CD4-positive, alpha-beta memory T cell (primary cell): ENCODE results near the gene C1orf174. TPM values are rescaled to one million over a fixed set of nuclear protein-coding genes. Genes with fewer than 3 reads are reported as not detected.

ENCODE experiments used
- CTCF ChIA-PET: fragments of 350-600 bp; sonication (Branson Sonifier 250); formaldehyde crosslinking; loops from one replicate; lab custom pipeline; 2021; ENCODE audit warnings: inconsistent platforms; ENCODE audit not compliant: partially characterized antibody; lab: Charles Lee
- POLR2A ChIA-PET: fragments of 350-600 bp; sonication (Branson Sonifier 250); formaldehyde crosslinking; loops from one replicate; lab custom pipeline; 2021; ENCODE audit not compliant: partially characterized antibody; lab: Charles Lee
- DNase-seq, 5 donors: peaks; one replicate each; pipeline versions ENCODE4 v3.0.0 to v3.0.0-alpha.2; 2020 to 2022; ENCODE audit warnings: mixed read lengths in 1 of 5
- H3K27ac ChIP-seq: one replicate; pipeline ENCODE4 v1.7.0; 2013; ENCODE audit warnings: low read depth, low read length
- H3K27me3 ChIP-seq: 2 replicates; pipeline ENCODE4 v1.7.0; 2013; ENCODE audit warnings: mild to moderate bottlenecking, low read length, moderate library complexity; ENCODE audit not compliant: insufficient read depth
- H3K36me3 ChIP-seq: 2 replicates; pipeline ENCODE4 v1.7.0; 2013; ENCODE audit warnings: mild to moderate bottlenecking, low read length, moderate library complexity; ENCODE audit not compliant: insufficient read depth
- H3K4me1 ChIP-seq: 2 replicates; pipeline ENCODE4 v1.7.0; 2013; ENCODE audit warnings: mild to moderate bottlenecking, low read length, moderate library complexity; ENCODE audit not compliant: insufficient read depth
- H3K4me3 ChIP-seq, 2 donors: one replicate each; pipeline ENCODE4 v1.7.0; 2013; ENCODE audit warnings: low read length in 2 of 2, mild to moderate bottlenecking in 1 of 2
- H3K9me3 ChIP-seq, 2 donors: one replicate each; pipeline ENCODE4 v1.7.0; 2013; ENCODE audit warnings: low read length in 2 of 2, control low read depth in 1 of 2; ENCODE audit not compliant: control insufficient read depth in 1 of 2
- H3K27ac Mint-ChIP-seq, 7 donors: one replicate each; pipeline ENCODE4 v1.8.0; 2020 to 2021; ENCODE audit warnings: mixed read lengths in 7 of 7, mild to moderate bottlenecking in 6 of 7, inconsistent platforms in 3 of 7, moderate library complexity in 3 of 7
- H3K27me3 Mint-ChIP-seq, 2 donors: one replicate each; pipeline ENCODE4 v1.8.0; 2020 to 2021; ENCODE audit warnings: mixed read lengths in 2 of 2
- H3K36me3 Mint-ChIP-seq, 2 donors: one replicate each; pipeline ENCODE4 v1.8.0; 2020 to 2021; ENCODE audit warnings: mixed read lengths in 2 of 2, inconsistent platforms in 1 of 2, mild to moderate bottlenecking in 1 of 2
- H3K4me1 Mint-ChIP-seq, 4 donors: one replicate each; pipeline ENCODE4 v1.8.0; 2020 to 2021; ENCODE audit warnings: mixed read lengths in 4 of 4, mild to moderate bottlenecking in 1 of 4
- H3K4me3 Mint-ChIP-seq, 8 donors: one replicate each; pipeline ENCODE4 v1.8.0; 2020 to 2021; ENCODE audit warnings: mixed read lengths in 8 of 8, mild to moderate bottlenecking in 7 of 8, moderate library complexity in 6 of 8, inconsistent platforms in 3 of 8
- H3K9me3 Mint-ChIP-seq, 8 donors: one replicate each; pipeline ENCODE4 v1.8.0; 2020 to 2021; ENCODE audit warnings: mixed read lengths in 8 of 8, mild to moderate bottlenecking in 5 of 8, inconsistent platforms in 3 of 8, moderate library complexity in 1 of 8
- intact Hi-C: fragments of 100-400 bp; cut with micrococcal nuclease; formaldehyde crosslinking; loops from one replicate; pipeline ENCODE4 v1.15.1; 2023
- polyA plus RNA-seq, 2 donors: library from polyadenylated mRNA; unstranded; fragments of 300-500 nt; fragmentation: Illumina TruSeq; gene quantifications; one replicate each; pipeline ENCODE4 v1.2.3, GENCODE V29; 2021
- total RNA-seq, 2 experiments: library from RNA; stranded (reverse); gene quantifications; one replicate each; pipeline ENCODE4 v1.2.3, GENCODE V29; 2021

C1orf174 gene
- total and polyA plus RNA-seq, 4 experiments from 2014 or later, result 21.8 to 36.0 (median 34.3) TPM

- Histone ChIP-seq H3K27me3 (no peaks in the 10 kb centered on the region), H3K36me3 (no peaks in the 10 kb centered on the region), H3K27ac (no peak overlapping the region), H3K4me3 (no peak overlapping the region), H3K4me1 (no peaks in the 10 kb centered on the region), H3K9me3 (no peaks in the 10 kb centered on the region)
- no peaks in the 10 kb centered on the region for H3K9me3 Mint-ChIP-seq
- POLR2A ChIA-PET, result no interaction called here
- peaks cover 5 to 17% (median 9%) of the 10 kb centered on the region in 4 donors for H3K4me1 Mint-ChIP-seq
- no peaks in the 10 kb centered on the region for H3K36me3 Mint-ChIP-seq
- intact Hi-C loops, result no loop called here
- CTCF ChIA-PET, result no interaction called here
- peaks cover 5 to 9% of the 10 kb centered on the region in 2 donors for H3K27me3 Mint-ChIP-seq
- H3K27ac Mint-ChIP-seq, result no peak overlapping the region
- H3K4me3 Mint-ChIP-seq, result no peak overlapping the region
- DNase-seq, result no peak
These were observed 24.8 kb upstream of the C1orf174 start for GRCh38 chr1:3924825-3925220.

GRCh38 chr1:3924186-3924824 is 24.2 kb upstream of the C1orf174 start:
- Mint-ChIP-seq H3K27me3 (peaks cover 5 to 11% of the 10 kb centered on the region in 2 donors), H3K36me3 (no peaks in the 10 kb centered on the region), H3K4me3 (no peak overlapping the region), H3K9me3 (no peaks in the 10 kb centered on the region), H3K4me1 (peaks cover 5 to 17% (median 9%) of the 10 kb centered on the region in 4 donors), H3K27ac (no peak overlapping the region)
- Histone ChIP-seq H3K36me3 (no peaks in the 10 kb centered on the region), H3K4me1 (no peaks in the 10 kb centered on the region), H3K9me3 (no peaks in the 10 kb centered on the region), H3K27me3 (no peaks in the 10 kb centered on the region), H3K4me3 (no peak overlapping the region), H3K27ac (no peak overlapping the region)
- no peak for DNase-seq
- POLR2A ChIA-PET, result no interaction called here
- CTCF ChIA-PET, result no interaction called here
- intact Hi-C loops, result no loop called here

GRCh38 chr1:3923378-3924185 is 23.5 kb upstream of the C1orf174 start:
- Mint-ChIP-seq H3K27me3 (peaks cover 5 to 12% of the 10 kb centered on the region in 2 donors), H3K27ac (peak overlapping the region in 1 of 7 donors; percentile 31), H3K4me1 (peaks cover 1 to 17% (median 7%) of the 10 kb centered on the region in 4 donors), H3K36me3 (no peaks in the 10 kb centered on the region), H3K9me3 (no peaks in the 10 kb centered on the region), H3K4me3 (no peak overlapping the region)
- no peak for DNase-seq
- no peaks in the 10 kb centered on the region for H3K27me3 ChIP-seq
- no peak overlapping the region for H3K4me3 ChIP-seq
- no peaks in the 10 kb centered on the region for H3K4me1 ChIP-seq
- CTCF ChIA-PET, result no interaction called here
- POLR2A ChIA-PET, result no interaction called here
- no peaks in the 10 kb centered on the region for H3K36me3 ChIP-seq
- no peak overlapping the region for H3K27ac ChIP-seq
- H3K9me3 ChIP-seq, result no peaks in the 10 kb centered on the region
- intact Hi-C loops, result no loop called here

GRCh38 chr1:3922851-3923250 is 22.8 kb upstream of the C1orf174 start:
- no peaks in the 10 kb centered on the region for H3K9me3 Mint-ChIP-seq
- CTCF ChIA-PET, result no interaction called here

GRCh38 chr1:3922201-3922725 is 22.2 kb upstream of the C1orf174 start:
- Histone ChIP-seq H3K4me1 (no peaks in the 10 kb centered on the region), H3K4me3 (no peak overlapping the region), H3K27me3 (no peaks in the 10 kb centered on the region), H3K36me3 (no peaks in the 10 kb centered on the region), H3K9me3 (no peaks in the 10 kb centered on the region), H3K27ac (no peak overlapping the region)
- Mint-ChIP-seq H3K27ac (peak overlapping the region; percentile 25 to 74 (median 57)), H3K4me3 (peak overlapping the region in 6 of 8 donors; percentile 22 to 69 (median 50)), H3K36me3 (no peaks in the 10 kb centered on the region), H3K27me3 (peaks cover 7 to 12% of the 10 kb centered on the region in 2 donors), H3K4me1 (peaks cover 1 to 17% (median 7%) of the 10 kb centered on the region in 4 donors), H3K9me3 (no peaks in the 10 kb centered on the region)
- ChIA-PET POLR2A (interaction anchor here (0.5 kb wide), 1 partner anchor 29 kb away, joined by 3 read pairs; no protein-coding TSS in a partner anchor), CTCF (interaction anchor here (0.8 kb wide), 1 partner anchor 11 kb away, joined by 3 read pairs; no protein-coding TSS in a partner anchor)
- peak; percentile 43 to 74 (median 47) for DNase-seq
- intact Hi-C loops, result no loop called here

More at GRCh38 chr1:3922851-3923250, 22.8 kb upstream of the C1orf174 start:
- intact Hi-C loops, result no loop called here
- no peaks in the 10 kb centered on the region for H3K4me1 ChIP-seq
- no peak for DNase-seq
- Mint-ChIP-seq H3K27me3 (peaks cover 7 to 12% of the 10 kb centered on the region in 2 donors), H3K36me3 (no peaks in the 10 kb centered on the region), H3K4me1 (peaks cover 1 to 17% (median 7%) of the 10 kb centered on the region in 4 donors), H3K4me3 (peak overlapping the region in 1 of 8 donors; percentile 9), H3K27ac (peak overlapping the region in 4 of 7 donors; percentile 22 to 74 (median 60))
- H3K36me3 ChIP-seq, result no peaks in the 10 kb centered on the region
- H3K27ac ChIP-seq, result no peak overlapping the region
- H3K27me3 ChIP-seq, result no peaks in the 10 kb centered on the region
- H3K9me3 ChIP-seq, result no peaks in the 10 kb centered on the region
- H3K4me3 ChIP-seq, result no peak overlapping the region
- POLR2A ChIA-PET, result no interaction called here

- Mint-ChIP-seq H3K9me3 (no peaks in the 10 kb centered on the region), H3K4me1 (peaks cover 1 to 17% (median 7%) of the 10 kb centered on the region in 4 donors), H3K4me3 (peak overlapping the region in 6 of 8 donors; percentile 22 to 69 (median 50)), H3K27ac (peak overlapping the region in 4 of 7 donors; percentile 25 to 64 (median 55)), H3K36me3 (no peaks in the 10 kb centered on the region), H3K27me3 (peaks cover 7 to 12% of the 10 kb centered on the region in 2 donors)
- no peaks in the 10 kb centered on the region for H3K9me3 ChIP-seq
- H3K36me3 ChIP-seq, result no peaks in the 10 kb centered on the region
- DNase-seq, result no peak
- ChIA-PET CTCF (interaction anchor here (0.8 kb wide), 1 partner anchor 11 kb away, joined by 3 read pairs; no protein-coding TSS in a partner anchor), POLR2A (interaction anchor here (0.5 kb wide), 1 partner anchor 29 kb away, joined by 3 read pairs; no protein-coding TSS in a partner anchor)
- H3K27me3 ChIP-seq, result no peaks in the 10 kb centered on the region
- no peaks in the 10 kb centered on the region for H3K4me1 ChIP-seq
- intact Hi-C loops, result no loop called here
- no peak overlapping the region for H3K4me3 ChIP-seq
- H3K27ac ChIP-seq, result no peak overlapping the region
These were observed 21.7 kb upstream of the C1orf174 start for GRCh38 chr1:3921765-3922164.

GRCh38 chr1:3919706-3920105 is 19.6 kb upstream of the C1orf174 start:
- no peak overlapping the region for H3K4me3 ChIP-seq
- Mint-ChIP-seq H3K36me3 (no peaks in the 10 kb centered on the region), H3K27ac (no peak overlapping the region), H3K9me3 (no peaks in the 10 kb centered on the region), H3K4me3 (no peak overlapping the region), H3K27me3 (peaks cover 3 to 6% of the 10 kb centered on the region in 2 donors), H3K4me1 (peaks cover 1 to 17% (median 7%) of the 10 kb centered on the region in 4 donors)
- DNase-seq, result no peak
- no peak overlapping the region for H3K27ac ChIP-seq
- intact Hi-C loops, result no loop called here
- no peaks in the 10 kb centered on the region for H3K9me3 ChIP-seq
- no peaks in the 10 kb centered on the region for H3K36me3 ChIP-seq
- CTCF ChIA-PET, result no interaction called here
- POLR2A ChIA-PET, result no interaction called here
- no peaks in the 10 kb centered on the region for H3K27me3 ChIP-seq
- no peaks in the 10 kb centered on the region for H3K4me1 ChIP-seq
